T-helper 1 cell treated with Interleukin-12 subunit alpha and Interleukin-12 subunit beta and Interleukin-4 antibody, amounts not matched to agents 30 ng/mL and 1 ng/mL, for 36 hours (primary cell): ENCODE results near the gene SDHAF2. TPM values are rescaled to one million over a fixed set of nuclear protein-coding genes. Genes with fewer than 3 reads are reported as not detected.
"Not testable (repeated sequence)": the region's sequence is repeated elsewhere in the genome, so short reads cannot be mapped to it uniquely, and the experiment has no call there.

Experiments used
- intact Hi-C: fragments of 100-400 bp; cut with micrococcal nuclease; formaldehyde crosslinking; loops from one replicate; pipeline ENCODE4 v1.15.1; 2024
- total RNA-seq: library from RNA; stranded (reverse); gene quantifications from 2 replicates; pipeline ENCODE4 v1.2.3, GENCODE V29; 2022

Gene SDHAF2
- total RNA-seq, 1 donor from 2014 or later = 53.0 TPM

DNA sequence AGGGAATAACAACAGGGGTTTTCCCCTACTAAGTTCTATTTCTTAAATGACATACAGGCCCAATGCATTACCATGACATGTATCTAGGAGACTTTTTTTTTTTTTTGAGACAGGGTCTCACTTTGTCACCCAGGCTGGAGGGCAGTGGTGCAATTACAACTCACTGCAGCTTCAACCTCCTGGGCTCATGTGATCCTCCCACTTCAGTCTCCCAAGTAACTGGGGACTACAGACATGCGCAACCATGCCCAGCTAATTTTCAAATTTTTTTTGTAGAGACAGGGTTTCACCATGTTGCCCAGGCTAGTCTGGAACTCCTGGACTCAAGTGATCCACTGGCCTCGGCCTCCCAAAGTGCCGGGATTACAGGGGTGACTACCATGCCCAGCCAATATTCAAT lies 7.7 kb upstream of the SDHAF2 start:
- intact Hi-C loops = no loop called here

- intact Hi-C loops = no loop called here
These were observed 4.4 kb upstream of the SDHAF2 start for GRCh38 chr11:61425367-61426131.

DNA sequence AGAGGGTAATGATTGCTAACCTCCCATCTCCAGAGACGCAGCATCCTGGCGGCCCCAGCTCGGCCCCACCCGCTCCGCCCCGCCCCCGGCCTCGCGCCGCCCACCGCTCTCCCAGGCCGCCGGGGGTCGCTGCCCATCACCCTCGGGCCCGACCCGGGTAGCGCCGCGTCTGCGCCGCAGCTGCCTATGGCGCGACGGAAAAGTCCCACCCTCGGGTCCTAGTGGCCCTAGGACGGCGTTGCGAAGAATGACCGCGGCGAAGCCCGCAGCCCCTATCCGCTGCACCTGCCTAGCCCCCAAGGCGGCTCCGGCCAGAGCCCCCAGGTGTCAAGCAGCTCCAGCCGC lies 606 bp upstream of the SDHAF2 start:
- intact Hi-C loops = loop anchor here (1.0 to 2.0 kb wide), 9 partner anchors 37 to 1144 kb away; partner anchors contain the start of genes CD6, CYB561A3, EEF1G and FEN1

DNA sequence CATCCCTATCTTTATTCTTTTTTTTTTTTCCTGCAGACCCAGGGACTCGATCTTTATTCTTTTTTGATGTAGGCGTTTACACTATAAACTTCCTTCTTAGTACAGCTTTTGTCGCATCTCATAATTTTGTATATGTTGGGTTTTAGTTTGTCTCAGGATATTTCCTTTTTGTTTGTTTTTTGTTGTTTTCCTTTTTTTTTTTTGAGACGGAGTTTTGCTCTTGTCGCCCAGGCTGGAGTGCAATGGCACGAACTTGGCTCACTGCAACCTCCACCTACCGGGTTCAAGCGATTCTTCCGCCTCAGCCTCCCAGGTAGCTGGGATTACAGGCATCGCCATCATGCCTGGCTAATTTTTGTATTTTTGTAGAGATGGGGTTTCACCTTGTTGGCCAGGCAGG lies 915 bp downstream of the SDHAF2 start:
- intact Hi-C loops = loop anchor here (1.0 to 10.0 kb wide), 5 partner anchors 15 to 694 kb away; partner anchors contain the start of genes DDB1, INCENP, PRPF19 and TKFC

DNA sequence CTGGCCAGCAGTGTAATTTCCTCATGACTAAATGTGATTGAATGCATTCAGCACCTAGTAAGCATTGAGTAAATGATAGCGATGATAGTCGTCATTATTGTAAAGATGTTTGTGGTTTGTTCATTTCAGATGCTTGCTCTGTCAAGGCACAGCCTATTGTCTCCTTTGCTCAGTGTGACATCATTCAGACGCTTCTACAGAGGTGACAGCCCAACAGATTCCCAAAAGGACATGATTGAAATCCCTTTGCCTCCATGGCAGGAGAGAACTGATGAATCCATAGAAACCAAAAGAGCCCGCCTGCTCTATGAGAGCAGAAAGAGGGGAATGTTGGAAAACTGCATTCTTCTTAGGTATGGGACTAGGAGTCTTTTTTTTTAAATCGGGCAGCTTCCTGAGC lies 7.6 kb downstream of the SDHAF2 start:
- intact Hi-C loops = loop anchor here (10.0 kb wide), 1 partner anchor 687 kb away; the partner anchor contains the start of gene INCENP

GRCh38 chr11:61439615-61440014 lies 9.7 kb downstream of the SDHAF2 start:
- intact Hi-C loops = loop anchor here (10.0 kb wide), 1 partner anchor 685 kb away; the partner anchor contains the start of gene INCENP

- intact Hi-C loops = no loop called here
These were observed 12.7 kb downstream of the SDHAF2 start for GRCh38 chr11:61442616-61443015.

- intact Hi-C loops = no loop called here
These were observed 15.6 kb downstream of the SDHAF2 start for GRCh38 chr11:61445516-61445915.

- intact Hi-C loops = loop anchor here (1.0 kb wide), 3 partner anchors 16 to 192 kb away; partner anchors contain the start of gene SDHAF2
These were observed 16.3 kb downstream of the SDHAF2 start for GRCh38 chr11:61446211-61446651.

DNA sequence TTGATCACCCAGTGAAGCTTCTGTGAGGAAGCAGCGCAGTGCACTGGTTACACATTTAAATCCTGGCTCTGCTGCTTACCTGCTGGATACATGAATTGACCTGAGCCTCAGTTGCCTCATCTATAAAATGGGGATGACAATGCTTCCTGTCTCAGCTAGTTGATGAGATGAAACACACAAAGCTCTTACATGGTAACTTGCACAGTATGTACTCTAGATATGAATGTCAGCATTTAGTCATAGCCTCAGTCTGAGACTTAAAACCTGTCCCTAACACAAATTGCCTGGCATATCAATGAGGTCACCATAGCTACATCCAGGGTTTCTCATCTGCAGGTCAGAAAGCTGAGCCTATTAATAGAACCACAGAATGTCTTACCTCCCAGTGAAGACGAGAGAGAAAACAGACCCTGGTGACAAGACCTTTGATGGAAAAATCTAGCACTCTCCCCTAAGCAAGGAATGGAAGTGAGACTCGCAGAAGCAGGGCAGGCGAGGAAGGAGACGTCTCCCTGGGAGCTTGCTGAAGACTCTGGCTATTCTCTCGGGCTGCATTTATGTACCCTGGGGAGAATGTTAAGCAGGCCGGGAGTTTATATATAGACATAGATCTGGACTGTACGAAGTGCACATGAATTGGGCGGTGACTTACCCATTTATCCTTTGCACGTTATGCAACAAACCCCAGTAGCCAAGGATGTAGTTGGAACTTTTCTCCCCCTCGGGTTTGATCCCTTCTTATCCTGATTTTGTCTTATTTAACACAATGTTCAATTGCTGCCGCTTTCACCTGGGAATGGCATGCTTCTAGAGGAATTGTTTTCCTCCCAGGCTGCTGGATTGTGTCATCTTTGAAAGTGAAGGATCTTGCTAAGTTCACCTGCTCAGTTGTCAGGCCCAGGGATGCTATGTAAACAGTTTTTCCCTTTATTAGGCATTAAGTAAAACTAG lies 18.0 kb downstream of the SDHAF2 start:
- intact Hi-C loops = no loop called here

DNA sequence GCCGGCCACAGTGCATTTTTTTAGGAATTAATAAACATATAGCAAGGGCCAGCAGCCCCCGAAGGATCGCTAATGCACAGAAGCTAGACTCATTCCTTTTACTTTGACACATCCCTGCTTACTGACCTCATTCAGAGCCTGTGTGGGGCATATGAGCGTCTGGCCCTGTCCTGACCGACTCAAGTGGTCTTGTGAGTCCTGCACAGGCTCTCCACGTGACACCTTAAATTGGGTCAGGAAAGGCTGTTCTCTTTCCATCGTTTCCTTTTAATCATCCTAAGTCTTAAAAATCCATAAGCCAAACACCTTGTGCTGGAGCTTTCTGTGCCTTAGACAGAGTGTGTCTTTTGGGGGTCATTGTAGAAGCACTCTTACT lies 18.6 kb downstream of the SDHAF2 start:
- intact Hi-C loops = no loop called here

DNA sequence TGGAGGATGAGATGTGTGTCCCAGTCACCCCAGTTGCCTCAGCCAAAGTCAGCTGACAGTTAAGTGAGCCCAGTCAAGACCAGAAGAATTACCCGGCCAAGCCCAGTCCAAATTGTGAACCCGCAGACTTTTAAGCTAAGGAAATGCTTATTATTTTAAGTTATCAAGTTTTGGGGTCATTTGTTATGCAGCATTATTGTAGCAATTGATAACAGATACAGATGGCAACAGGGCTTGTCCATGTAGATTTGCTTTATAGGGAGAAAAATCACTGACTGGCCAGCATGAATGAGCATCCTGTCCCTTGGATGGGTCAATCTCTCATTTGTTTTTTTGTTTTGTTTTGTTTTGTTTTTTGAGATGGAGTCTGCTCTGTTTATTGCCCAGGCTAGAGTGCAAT lies 22.9 kb downstream of the SDHAF2 start:
- intact Hi-C loops = no loop called here

GRCh38 chr11:61453695-61454094 lies 23.8 kb downstream of the SDHAF2 start:
- intact Hi-C loops = no loop called here

- intact Hi-C loops = no loop called here
These were observed 24.6 kb downstream of the SDHAF2 start for GRCh38 chr11:61454520-61454919.

- intact Hi-C loops = no loop called here
These were observed 30.6 kb downstream of the SDHAF2 start for GRCh38 chr11:61460474-61460881.

- intact Hi-C loops = no loop called here
These were observed 31.1 kb downstream of the SDHAF2 start for GRCh38 chr11:61460986-61461385.

DNA sequence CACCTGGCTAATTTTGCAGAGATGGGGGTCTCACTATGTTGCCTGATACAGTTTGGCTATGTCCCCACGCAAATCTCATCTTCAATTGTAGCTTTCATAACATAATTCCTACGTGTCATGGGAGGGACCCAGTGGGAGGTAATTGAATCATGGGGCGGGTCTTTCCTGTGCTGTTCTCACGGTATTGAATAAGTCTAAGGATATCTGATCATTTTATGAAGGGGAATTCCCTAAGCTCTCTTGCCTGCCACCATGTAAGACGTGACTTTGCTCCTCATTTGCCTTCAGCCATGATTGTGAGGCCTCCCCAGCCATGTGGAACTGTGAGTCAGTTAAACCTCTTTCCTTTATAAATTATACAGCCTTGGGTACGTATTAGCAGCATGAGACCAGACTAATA lies 37.7 kb downstream of the SDHAF2 start:
- intact Hi-C loops = not testable (repeated sequence)

DNA sequence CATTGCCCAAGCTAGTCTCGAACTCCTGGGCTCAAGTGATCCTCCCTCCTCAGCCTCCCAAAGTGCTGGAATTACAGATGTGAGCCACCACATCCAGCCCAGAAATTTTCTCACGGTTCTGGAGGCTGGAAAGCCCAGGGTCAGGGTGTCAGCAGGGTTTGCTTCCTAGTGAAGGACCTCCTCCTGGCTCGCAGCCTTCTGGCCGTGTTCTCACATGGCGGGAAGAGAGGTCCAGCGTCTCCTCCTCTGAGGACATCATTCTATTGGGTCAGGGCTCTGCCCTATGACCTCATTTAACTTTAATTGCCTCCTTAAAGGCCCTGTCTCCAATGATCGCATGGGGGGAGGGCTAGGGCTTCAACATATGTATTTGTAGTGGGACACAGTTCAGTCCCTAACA lies 38.1 kb downstream of the SDHAF2 start:
- intact Hi-C loops = no loop called here

DNA sequence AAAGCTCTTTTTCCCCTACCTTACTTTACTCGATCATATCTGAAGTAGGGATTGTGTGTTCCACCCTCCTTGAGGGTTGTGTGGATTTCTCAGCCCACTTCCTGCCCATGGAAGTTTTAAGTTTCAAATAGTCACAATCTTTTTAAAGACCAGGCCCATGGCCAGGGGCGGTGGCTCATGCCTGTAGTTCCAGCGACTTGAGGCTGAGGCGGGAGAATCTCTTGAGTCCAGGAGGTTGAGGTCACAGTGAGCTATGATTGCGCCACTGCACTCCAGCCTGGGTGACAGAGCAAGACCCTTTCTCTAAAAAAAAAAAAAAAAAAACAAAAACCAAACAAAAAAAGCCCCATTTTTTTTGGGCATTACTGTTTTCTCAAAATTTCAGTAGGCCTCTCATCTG lies 42.4 kb downstream of the SDHAF2 start:
- intact Hi-C loops = no loop called here

DNA sequence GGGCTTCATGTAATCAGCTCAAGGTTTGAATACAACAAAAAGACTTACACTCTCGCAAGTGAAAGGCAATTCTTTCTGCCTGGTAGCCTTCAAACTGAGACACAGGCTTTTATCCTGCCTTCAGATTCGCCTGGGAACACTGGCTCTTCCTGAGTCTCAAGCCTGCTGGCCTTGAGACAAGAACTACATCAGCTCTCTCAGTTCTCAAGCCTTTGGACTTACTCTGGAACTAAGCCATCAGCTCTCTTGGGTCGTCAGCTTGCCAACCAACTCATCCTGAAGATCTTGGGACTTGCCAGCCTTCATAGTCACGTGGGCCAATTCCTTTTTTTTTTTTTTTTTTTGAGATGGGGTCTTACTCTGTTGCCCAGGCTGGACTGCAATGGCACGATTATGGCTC lies 42.9 kb downstream of the SDHAF2 start:
- intact Hi-C loops = no loop called here

DNA sequence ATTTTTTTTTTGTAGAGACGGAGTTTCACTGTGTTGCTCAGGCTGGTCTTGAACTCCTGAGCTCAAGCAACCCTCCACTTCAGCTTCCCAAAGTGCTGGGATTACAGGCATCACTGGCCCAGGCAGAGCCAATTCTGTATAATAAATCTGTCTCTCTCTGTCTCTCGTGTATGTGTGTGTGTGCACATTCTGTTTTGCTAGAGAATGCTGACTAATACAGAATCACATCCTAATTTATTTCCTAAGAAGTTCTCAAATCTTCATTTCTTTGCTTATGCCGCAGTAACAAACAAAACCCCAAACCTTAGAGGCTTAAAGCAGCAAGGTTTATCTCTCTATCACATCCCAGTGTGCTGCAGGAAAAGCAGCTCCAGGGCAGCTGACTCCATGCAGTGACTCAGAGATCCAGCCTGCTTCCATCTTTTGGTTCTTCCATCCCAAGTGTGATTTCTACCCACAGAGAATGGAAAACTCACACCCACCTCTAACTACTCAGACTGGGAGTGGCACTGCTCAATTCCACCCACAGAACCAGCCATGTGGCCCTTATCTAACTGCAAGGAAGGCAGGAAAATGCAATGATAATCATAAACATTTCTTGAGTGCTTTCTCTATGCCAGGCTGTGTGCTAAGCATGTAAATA lies 43.6 kb downstream of the SDHAF2 start:
- intact Hi-C loops = no loop called here
